ENCODE data around the gene IRF7. TPM values are rescaled to one million over a fixed set of nuclear protein-coding genes. Genes with fewer than 3 reads are reported as not detected.

Gene IRF7
- total RNA-seq, 2 donors from 2014 or later: 14.7 to 25.8 TPM

GRCh38 chr11:610146-610801 lies 5.5 kb downstream of the IRF7 start:
- H3K4me1 Mint-ChIP-seq: no peaks in the 10 kb centered on the region
- no peak overlapping the region for H3K27ac Mint-ChIP-seq
- H3K9me3 Mint-ChIP-seq: no peaks in the 10 kb centered on the region
- no peak overlapping the region for H3K4me3 Mint-ChIP-seq
- H3K36me3 Mint-ChIP-seq (ENCODE audit: low read depth): peaks cover 53% of the 10 kb centered on the region
- no peak for ATAC-seq (replicated peaks)
- H3K27me3 Mint-ChIP-seq: no peaks in the 10 kb centered on the region

DNA sequence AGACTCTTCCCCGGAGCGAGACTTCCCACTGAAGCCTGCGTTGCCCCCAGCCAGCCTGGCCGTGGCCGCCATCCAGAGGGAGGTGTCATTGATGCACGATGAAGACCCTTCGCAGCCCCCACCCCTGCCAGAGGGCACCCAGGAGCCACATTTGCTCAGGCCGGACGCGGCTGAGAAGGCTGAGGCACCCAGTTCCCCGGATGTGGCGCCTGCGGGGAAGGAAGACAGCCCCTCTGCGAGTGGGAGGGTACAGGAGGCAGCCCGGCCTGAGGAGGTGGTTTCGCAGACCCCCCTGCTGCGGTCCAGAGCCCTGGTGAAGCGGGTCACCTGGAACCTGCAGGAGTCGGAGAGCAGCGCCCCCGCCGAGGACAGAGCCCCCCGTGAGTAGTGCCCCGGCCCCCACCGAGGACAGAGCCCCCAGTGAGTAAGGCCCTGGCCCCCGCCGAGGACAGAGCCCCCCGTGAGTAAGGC lies 6.4 kb downstream of the IRF7 start:
- Mint-ChIP-seq H3K27ac (no peak overlapping the region), H3K27me3 (no peaks in the 10 kb centered on the region), H3K4me1 (no peaks in the 10 kb centered on the region), H3K4me3 (no peak overlapping the region), H3K36me3 (ENCODE audit: low read depth) (peaks cover 62% of the 10 kb centered on the region), H3K9me3 (no peaks in the 10 kb centered on the region)
- ATAC-seq (replicated peaks): no peak

- Mint-ChIP-seq H3K36me3 (ENCODE audit: low read depth) (peaks cover 68% of the 10 kb centered on the region), H3K27me3 (no peaks in the 10 kb centered on the region), H3K4me3 (no peak overlapping the region), H3K9me3 (no peaks in the 10 kb centered on the region), H3K4me1 (no peaks in the 10 kb centered on the region), H3K27ac (no peak overlapping the region)
- ATAC-seq (replicated peaks): no peak
Measured at GRCh38 chr11:608791-609251, 6.9 kb downstream of the IRF7 start.

DNA sequence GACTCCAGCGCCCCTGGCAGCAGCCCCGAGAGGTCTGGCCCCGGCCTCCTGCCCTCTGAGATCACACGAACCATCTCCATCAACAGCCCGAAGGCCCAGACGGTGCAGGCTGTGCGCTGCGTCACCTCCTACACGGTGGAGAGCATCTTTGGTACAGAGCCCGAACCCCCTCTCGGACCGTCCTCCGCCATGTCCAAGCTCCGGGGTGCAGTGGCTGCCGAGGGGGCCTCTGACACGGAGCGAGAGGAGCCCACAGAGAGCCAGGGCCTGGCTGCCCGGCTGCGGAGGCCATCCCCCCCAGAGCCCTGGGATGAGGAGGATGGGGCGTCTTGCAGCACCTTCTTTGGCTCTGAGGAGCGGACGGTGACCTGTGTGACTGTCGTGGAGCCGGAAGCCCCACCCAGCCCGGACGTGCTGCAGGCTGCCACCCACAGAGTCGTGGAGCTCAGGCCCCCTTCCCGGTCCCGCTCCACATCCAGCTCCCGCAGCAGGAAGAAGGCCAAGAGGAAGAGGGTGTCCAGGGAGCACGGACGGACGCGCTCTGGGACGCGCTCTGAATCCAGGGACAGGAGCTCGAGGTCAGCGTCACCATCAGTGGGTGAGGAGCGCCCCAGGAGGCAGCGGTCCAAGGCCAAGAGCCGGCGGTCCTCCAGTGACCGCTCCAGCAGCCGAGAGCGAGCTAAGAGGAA lies 7.6 kb downstream of the IRF7 start:
- ATAC-seq (replicated peaks): no peak
- Mint-ChIP-seq H3K36me3 (ENCODE audit: low read depth) (peaks cover 73% of the 10 kb centered on the region), H3K9me3 (no peaks in the 10 kb centered on the region), H3K4me1 (no peaks in the 10 kb centered on the region), H3K4me3 (no peak overlapping the region), H3K27ac (no peak overlapping the region), H3K27me3 (no peaks in the 10 kb centered on the region)

DNA sequence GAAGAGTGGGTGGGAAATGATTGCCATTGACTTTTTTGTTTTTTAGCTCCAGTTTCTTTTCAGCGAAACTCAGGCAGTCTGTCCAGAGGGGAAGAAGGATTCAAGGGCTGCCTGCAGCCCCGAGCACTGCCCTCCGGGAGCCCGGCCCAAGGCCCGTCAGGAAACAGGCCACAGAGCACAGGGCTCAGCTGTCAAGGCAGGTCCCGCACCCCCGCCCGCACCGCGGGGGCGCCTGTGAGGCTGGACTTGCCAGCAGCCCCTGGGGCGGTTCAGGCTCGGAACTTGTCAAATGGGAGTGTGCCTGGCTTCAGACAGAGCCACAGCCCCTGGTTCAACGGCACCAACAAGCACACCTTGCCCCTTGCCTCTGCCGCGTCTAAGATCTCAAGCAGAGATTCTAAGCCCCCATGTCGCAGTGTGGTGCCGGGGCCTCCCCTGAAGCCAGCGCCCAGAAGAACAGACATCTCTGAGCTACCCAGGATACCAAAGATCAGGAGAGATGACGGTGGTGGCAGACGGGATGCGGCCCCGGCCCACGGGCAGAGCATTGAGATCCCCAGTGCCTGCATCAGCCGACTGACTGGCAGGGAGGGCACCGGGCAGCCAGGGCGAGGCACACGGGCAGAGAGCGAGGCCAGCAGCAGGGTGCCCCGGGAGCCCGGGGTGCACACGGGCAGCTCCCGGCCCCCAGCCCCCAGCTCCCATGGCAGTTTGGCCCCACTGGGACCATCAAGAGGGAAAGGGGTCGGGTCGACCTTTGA lies 8.6 kb downstream of the IRF7 start:
- Mint-ChIP-seq H3K27ac (no peak overlapping the region), H3K4me3 (no peak overlapping the region), H3K36me3 (ENCODE audit: low read depth) (peaks cover 79% of the 10 kb centered on the region), H3K9me3 (no peaks in the 10 kb centered on the region), H3K4me1 (no peaks in the 10 kb centered on the region), H3K27me3 (no peaks in the 10 kb centered on the region)
- no peak for ATAC-seq (replicated peaks)

- Mint-ChIP-seq H3K9me3 (no peaks in the 10 kb centered on the region), H3K27me3 (no peaks in the 10 kb centered on the region), H3K36me3 (ENCODE audit: low read depth) (peaks cover 79% of the 10 kb centered on the region), H3K4me1 (no peaks in the 10 kb centered on the region), H3K27ac (no peak overlapping the region), H3K4me3 (no peak overlapping the region)
- no peak for ATAC-seq (replicated peaks)
Measured at GRCh38 chr11:606245-606644, 9.5 kb downstream of the IRF7 start.

GRCh38 chr11:605286-606129 lies 10.2 kb downstream of the IRF7 start:
- no peak overlapping the region for H3K27ac Mint-ChIP-seq
- no peaks in the 10 kb centered on the region for H3K4me1 Mint-ChIP-seq
- H3K36me3 Mint-ChIP-seq (ENCODE audit: low read depth): peaks cover 83% of the 10 kb centered on the region

DNA sequence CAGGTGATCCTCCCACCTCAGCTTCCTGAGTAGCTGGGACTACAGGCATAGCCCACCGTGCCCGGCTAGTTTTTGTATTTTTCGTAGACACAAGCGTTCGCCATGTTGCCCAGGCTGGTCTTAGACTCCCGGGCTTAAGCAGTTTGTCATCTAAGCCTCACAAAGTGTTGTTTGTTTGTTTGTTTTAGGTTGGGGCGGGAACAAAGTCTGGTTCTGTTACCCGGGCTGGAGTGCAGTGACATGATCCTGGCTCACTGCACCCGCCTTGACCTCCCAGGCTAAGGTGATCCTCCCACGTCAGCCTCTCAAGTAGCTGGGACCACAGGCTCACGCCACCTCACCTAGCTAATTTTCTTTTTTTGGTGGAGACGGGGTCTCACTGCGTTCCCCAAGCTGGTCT lies 12.6 kb downstream of the IRF7 start:
- Mint-ChIP-seq H3K36me3 (ENCODE audit: low read depth) (peaks cover 93% of the 10 kb centered on the region), H3K4me3 (no peak overlapping the region), H3K27me3 (no peaks in the 10 kb centered on the region), H3K27ac (no peak overlapping the region), H3K4me1 (no peaks in the 10 kb centered on the region), H3K9me3 (no peaks in the 10 kb centered on the region)
- no peak for ATAC-seq (replicated peaks)

More at GRCh38 chr11:605286-606129, 10.2 kb downstream of the IRF7 start:
- no peak overlapping the region for H3K4me3 Mint-ChIP-seq
- no peaks in the 10 kb centered on the region for H3K27me3 Mint-ChIP-seq
- ATAC-seq (replicated peaks): no peak
- H3K9me3 Mint-ChIP-seq: no peaks in the 10 kb centered on the region

DNA sequence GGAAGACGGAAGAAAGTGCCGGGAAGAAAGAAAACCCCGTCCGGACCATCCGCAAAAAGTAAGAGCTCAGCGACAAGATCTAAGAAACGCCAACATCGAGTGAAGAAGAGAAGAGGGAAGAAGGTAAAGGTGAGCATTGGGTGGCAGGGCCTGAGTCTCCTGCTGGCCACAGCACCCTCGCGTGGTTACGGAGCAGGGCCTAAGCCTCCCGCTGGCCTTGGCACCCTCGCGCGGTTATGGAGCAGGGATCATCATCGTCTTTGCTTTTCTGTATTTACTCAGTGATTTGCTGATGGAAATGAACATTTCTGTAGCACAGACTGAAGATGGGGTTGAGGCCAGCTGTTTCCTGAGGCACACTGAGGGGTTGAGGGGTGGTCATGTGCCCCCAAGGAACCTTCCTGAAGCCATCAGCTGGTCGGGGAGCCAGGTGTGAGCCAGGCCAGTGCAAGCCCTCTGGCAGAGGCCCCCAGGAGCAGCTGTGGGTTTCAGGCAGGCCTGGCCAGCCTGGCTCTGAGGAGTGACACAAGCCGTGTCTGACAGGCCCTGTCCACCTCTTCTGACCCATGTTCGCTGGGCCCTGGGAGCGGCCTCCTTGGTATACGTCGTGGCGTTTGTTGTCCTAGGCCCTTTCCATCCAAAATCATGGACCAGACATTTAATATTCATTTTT lies 14.0 kb downstream of the IRF7 start:
- no peak for ATAC-seq (replicated peaks)
- Mint-ChIP-seq H3K9me3 (no peaks in the 10 kb centered on the region), H3K36me3 (ENCODE audit: low read depth) (peaks cover 89% of the 10 kb centered on the region), H3K27ac (no peak overlapping the region), H3K4me3 (no peak overlapping the region), H3K4me1 (peaks cover 5% of the 10 kb centered on the region), H3K27me3 (no peaks in the 10 kb centered on the region)

- Mint-ChIP-seq H3K27me3 (no peaks in the 10 kb centered on the region), H3K27ac (no peak overlapping the region), H3K9me3 (no peaks in the 10 kb centered on the region), H3K36me3 (ENCODE audit: low read depth) (peaks cover 93% of the 10 kb centered on the region), H3K4me3 (no peak overlapping the region), H3K4me1 (peaks cover 5% of the 10 kb centered on the region)
- no peak for ATAC-seq (replicated peaks)
Measured at GRCh38 chr11:598005-598680, 17.6 kb downstream of the IRF7 start.

DNA sequence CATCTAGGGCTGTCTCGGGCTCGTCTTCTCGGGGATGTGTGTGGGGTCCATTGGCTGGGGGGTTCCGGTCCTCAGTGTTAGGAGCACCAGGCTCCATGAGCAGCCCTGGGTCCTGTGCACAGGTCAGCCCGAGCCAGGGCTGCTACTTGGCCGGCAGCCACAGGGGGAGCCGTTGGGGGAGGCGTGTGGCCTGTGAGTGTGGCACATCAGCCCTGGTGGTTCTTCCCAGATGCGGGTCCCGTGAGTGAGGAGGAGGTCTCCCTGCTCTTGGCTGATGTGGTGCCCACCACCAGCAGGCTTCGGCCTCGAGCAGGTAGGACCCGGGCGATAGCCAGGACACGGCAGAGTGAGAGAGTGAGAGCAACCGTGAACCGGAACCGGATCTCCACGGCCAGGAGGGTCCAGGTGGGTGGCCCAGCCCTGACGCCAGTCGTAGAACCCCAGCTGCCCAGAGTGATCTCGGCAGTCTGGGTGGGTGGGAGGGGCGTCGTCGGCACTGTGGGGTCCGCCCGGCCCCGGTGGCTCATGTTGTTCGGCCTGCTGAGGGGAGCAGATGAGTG lies 18.5 kb downstream of the IRF7 start:
- peak overlapping the region; percentile 30 for H3K27ac Mint-ChIP-seq
- no peak overlapping the region for H3K4me3 Mint-ChIP-seq
- H3K4me1 Mint-ChIP-seq: peaks cover 5% of the 10 kb centered on the region
- H3K27me3 Mint-ChIP-seq: no peaks in the 10 kb centered on the region
- peaks cover 93% of the 10 kb centered on the region for H3K36me3 Mint-ChIP-seq (ENCODE audit: low read depth)
- ATAC-seq (replicated peaks): no peak
- H3K9me3 Mint-ChIP-seq: no peaks in the 10 kb centered on the region

GRCh38 chr11:596374-596773 lies 19.4 kb downstream of the IRF7 start:
- H3K27ac Mint-ChIP-seq: peak overlapping the region; percentile 37
- no peaks in the 10 kb centered on the region for H3K9me3 Mint-ChIP-seq
- no peaks in the 10 kb centered on the region for H3K27me3 Mint-ChIP-seq
- peaks cover 93% of the 10 kb centered on the region for H3K36me3 Mint-ChIP-seq (ENCODE audit: low read depth)
- peak; percentile 80 for ATAC-seq (replicated peaks)
- H3K4me3 Mint-ChIP-seq: peak overlapping the region; percentile 5
- peaks cover 5% of the 10 kb centered on the region for H3K4me1 Mint-ChIP-seq

- peaks cover 93% of the 10 kb centered on the region for H3K36me3 Mint-ChIP-seq (ENCODE audit: low read depth)
- no peaks in the 10 kb centered on the region for H3K27me3 Mint-ChIP-seq
- no peak for ATAC-seq (replicated peaks)
- H3K9me3 Mint-ChIP-seq: no peaks in the 10 kb centered on the region
- no peak overlapping the region for H3K27ac Mint-ChIP-seq
- H3K4me1 Mint-ChIP-seq: peaks cover 5% of the 10 kb centered on the region
- H3K4me3 Mint-ChIP-seq: no peak overlapping the region
Measured at GRCh38 chr11:595400-595799, 20.4 kb downstream of the IRF7 start.
